Activated T-cell treated with anti-CD3 and anti-CD28 coated beads, Interleukin-2, amount 50 U/mL, for 24 hours (primary cell): ENCODE data around the gene RIN1.

Source experiments
- DNase-seq: peaks from one replicate; pipeline ENCODE4 v3.0.0-alpha.2; 2020
- H3K27ac Mint-ChIP-seq: 2 replicates; pipeline ENCODE4 v1.8.0; 2020; ENCODE audit warnings: mild to moderate bottlenecking, mixed read lengths
- H3K27me3 Mint-ChIP-seq: 2 replicates; pipeline ENCODE4 v1.8.0; 2020; ENCODE audit warnings: mixed read lengths
- H3K36me3 Mint-ChIP-seq: 2 replicates; pipeline ENCODE4 v1.8.0; 2020; ENCODE audit warnings: low read depth, mixed read lengths
- H3K4me1 Mint-ChIP-seq: 2 replicates; pipeline ENCODE4 v1.8.0; 2020; ENCODE audit warnings: low read depth, mixed read lengths
- H3K4me3 Mint-ChIP-seq: 2 replicates; pipeline ENCODE4 v1.8.0; 2020; ENCODE audit warnings: mild to moderate bottlenecking, moderate library complexity, mixed read lengths
- H3K9me3 Mint-ChIP-seq: 2 replicates; pipeline ENCODE4 v1.8.0; 2020; ENCODE audit warnings: mixed read lengths

Gene RIN1

DNA sequence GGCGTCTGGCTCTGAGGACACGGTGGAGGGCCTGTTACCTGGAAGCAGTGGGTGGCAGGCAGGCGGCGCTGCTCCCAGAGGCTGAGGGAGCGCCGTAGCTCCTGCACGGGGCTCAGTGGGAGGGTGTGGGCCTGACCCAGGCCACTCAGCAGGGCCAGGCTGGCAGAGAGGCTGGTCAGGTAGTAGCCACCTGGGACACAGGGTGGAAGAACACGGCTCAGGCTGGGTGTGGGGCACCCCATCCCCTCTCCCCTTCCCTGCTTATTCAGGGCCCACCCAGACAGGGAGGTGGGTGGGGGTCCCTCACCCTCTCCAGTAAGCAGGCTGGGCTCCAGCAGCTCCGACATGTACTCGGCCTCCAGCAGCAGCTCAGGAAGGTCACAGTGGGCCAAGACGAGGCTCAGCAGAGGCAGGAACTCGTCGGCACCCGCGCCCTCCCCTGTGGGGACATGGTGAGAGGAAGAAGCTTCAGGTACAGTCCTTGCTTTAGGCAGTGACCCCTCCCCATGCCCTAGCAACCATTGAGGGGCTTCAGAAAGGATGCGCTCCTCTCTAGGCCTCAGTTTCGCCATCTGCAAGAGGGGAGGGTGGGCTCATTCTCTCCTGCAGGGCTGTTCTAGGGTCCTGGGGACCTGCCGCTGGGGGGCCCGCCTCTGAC, 2.9 kb downstream of the RIN1 start:
- no peak overlapping the region for H3K27ac Mint-ChIP-seq
- no peak for DNase-seq
- H3K36me3 Mint-ChIP-seq = peaks cover 15% of the 10 kb centered on the region
- no peak overlapping the region for H3K4me3 Mint-ChIP-seq
- H3K27me3 Mint-ChIP-seq = no peaks in the 10 kb centered on the region
- peaks cover 31% of the 10 kb centered on the region for H3K4me1 Mint-ChIP-seq
- H3K9me3 Mint-ChIP-seq = no peaks in the 10 kb centered on the region

- H3K4me3 Mint-ChIP-seq = no peak overlapping the region
- no peaks in the 10 kb centered on the region for H3K27me3 Mint-ChIP-seq
- no peaks in the 10 kb centered on the region for H3K9me3 Mint-ChIP-seq
- no peak overlapping the region for H3K27ac Mint-ChIP-seq
- DNase-seq = no peak
- H3K4me1 Mint-ChIP-seq = peaks cover 34% of the 10 kb centered on the region
- H3K36me3 Mint-ChIP-seq = peaks cover 11% of the 10 kb centered on the region
These were observed 3.6 kb downstream of the RIN1 start for GRCh38 chr11:66332371-66333219.

DNA sequence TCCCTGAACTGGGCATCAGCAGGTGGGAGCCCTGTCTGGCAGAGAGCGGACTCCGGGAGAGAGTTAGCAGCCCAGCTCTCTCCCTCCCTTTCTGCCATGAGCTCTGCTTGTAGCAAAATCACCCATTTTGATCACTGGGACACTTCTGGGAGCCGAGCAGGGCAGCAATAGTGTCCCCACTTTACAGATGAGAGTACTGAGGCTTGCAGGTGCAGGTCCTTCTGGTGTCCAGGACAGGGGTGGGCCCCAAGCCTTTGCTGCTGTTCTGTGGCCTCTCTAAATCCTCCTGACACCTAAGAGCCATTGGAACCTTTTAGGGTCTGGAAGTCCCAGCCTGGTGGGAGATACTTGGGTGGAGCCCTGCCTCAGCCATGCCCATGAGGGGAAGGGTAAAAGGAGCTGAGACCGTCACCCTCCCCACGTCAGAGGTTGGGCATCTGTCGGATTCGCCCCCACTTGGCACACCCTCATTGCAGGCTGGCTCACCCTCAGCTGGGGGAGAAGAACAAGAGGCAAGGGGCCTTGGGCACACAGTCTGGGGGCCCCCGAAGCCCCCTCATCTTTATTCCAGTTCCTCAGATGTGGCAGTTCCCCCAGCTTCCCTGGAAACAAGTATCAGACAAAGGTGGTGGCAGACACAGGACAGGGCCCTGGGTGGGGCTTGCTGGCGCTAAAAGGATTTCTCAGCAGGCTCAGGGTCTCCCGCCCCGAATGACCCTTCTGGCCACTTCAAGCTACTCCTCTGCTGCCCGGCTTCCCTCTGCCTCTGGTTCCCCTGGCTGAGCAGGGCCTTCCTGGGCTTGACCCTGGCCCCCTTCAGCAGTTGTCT, 4.5 kb downstream of the RIN1 start:
- H3K27ac Mint-ChIP-seq = no peak overlapping the region
- no peak overlapping the region for H3K4me3 Mint-ChIP-seq
- DNase-seq = no peak
- peaks cover 2% of the 10 kb centered on the region for H3K36me3 Mint-ChIP-seq
- H3K4me1 Mint-ChIP-seq = peaks cover 33% of the 10 kb centered on the region
- H3K9me3 Mint-ChIP-seq = no peaks in the 10 kb centered on the region
- no peaks in the 10 kb centered on the region for H3K27me3 Mint-ChIP-seq

DNA sequence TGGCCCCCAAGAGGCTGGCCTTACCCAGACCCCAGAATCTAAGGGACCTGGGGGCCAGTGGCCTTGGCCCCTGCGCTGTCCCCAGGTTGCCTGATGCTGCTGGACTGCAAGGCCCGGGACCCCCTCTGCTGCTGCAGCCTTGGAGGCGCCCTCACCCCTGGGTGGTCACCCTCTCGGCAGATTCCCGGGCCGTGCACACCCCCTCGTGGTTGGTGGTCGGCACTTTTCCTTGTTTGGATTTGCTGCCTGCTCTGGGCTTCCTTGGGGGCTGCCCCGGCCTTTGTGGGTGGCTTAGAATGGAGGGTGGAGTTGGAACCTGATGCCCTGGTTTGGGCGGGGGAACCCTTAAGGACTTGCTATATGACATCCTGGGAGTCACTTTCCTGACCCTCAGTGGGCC, 5.3 kb downstream of the RIN1 start:
- Mint-ChIP-seq H3K9me3 (no peaks in the 10 kb centered on the region), H3K36me3 (no peaks in the 10 kb centered on the region), H3K4me3 (no peak overlapping the region), H3K4me1 (peaks cover 32% of the 10 kb centered on the region), H3K27me3 (no peaks in the 10 kb centered on the region), H3K27ac (no peak overlapping the region)
- no peak for DNase-seq

GRCh38 chr11:66329165-66329673, 7.0 kb downstream of the RIN1 start:
- Mint-ChIP-seq H3K4me1 (peaks cover 40% of the 10 kb centered on the region), H3K27ac (no peak overlapping the region), H3K36me3 (no peaks in the 10 kb centered on the region), H3K9me3 (no peaks in the 10 kb centered on the region), H3K27me3 (no peaks in the 10 kb centered on the region), H3K4me3 (no peak overlapping the region)
- DNase-seq = no peak

DNA sequence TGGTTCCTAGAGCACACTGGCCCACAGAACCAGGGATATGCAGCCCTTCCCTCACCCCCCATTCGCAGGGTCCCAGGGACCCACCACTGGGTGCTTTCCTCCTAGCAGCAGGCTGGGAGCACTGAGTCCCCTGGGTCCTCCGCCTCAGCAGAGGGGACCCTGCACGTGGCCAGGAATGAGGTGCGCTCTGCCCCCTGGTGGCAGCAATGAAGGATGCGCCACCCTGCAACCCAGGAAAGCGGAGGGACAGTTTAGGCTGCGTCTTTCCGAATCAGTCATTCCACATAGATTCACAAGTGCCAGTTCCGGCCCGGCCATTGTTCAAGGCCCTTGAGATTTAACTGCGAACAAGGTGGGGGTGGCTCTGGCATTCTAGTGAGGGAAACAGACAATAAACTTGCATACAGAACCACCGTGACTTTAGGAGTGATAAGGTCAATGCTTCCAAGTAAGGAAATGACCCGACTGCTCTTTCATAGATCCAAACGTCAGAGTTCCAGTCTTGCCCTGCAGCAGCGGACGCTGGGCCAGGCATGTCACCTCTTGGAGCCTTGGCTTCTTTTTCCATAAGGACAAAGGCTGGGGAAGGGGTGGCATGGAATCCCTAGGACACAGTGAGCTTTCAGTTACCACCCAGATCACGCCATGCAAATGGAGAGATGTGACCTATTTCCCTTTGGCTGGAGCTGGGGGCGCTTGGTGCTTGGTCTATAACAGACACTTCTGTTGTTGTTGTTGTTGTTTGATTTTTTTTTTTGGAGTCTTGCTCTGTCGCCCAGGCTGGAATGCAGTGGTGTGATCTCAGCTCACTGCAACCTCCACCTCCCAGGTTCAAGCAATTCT, 7.7 kb downstream of the RIN1 start:
- no peaks in the 10 kb centered on the region for H3K9me3 Mint-ChIP-seq

DNA sequence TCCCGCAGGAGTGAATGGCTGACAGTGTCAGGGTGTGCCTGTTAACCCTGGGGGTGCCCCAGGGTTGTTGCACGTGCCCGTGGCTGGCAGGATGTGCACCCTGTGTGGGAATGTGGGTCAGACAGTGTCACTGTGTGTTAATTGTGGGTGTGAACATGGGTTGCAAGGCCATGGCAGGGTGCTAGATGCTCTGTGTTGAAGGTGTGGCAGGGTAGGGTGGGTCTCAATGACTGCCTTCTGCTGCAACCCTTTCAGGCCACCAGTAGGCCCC, 8.3 kb downstream of the RIN1 start:
- Mint-ChIP-seq H3K27me3 (no peaks in the 10 kb centered on the region), H3K9me3 (no peaks in the 10 kb centered on the region), H3K4me3 (no peak overlapping the region), H3K36me3 (no peaks in the 10 kb centered on the region), H3K4me1 (peaks cover 43% of the 10 kb centered on the region), H3K27ac (peak overlapping the region; percentile 50)
- no peak for DNase-seq

More for the DNA sequence above, 7.7 kb downstream of the RIN1 start:
- peaks cover 43% of the 10 kb centered on the region for H3K4me1 Mint-ChIP-seq
- DNase-seq = peak; percentile 91
- no peaks in the 10 kb centered on the region for H3K27me3 Mint-ChIP-seq
- no peaks in the 10 kb centered on the region for H3K36me3 Mint-ChIP-seq
- peak overlapping the region; percentile 41 for H3K4me3 Mint-ChIP-seq
- H3K27ac Mint-ChIP-seq = peak overlapping the region; percentile 50

- Mint-ChIP-seq H3K27ac (peak overlapping the region; percentile 50), H3K36me3 (no peaks in the 10 kb centered on the region), H3K4me3 (no peak overlapping the region), H3K9me3 (no peaks in the 10 kb centered on the region), H3K4me1 (peaks cover 46% of the 10 kb centered on the region), H3K27me3 (no peaks in the 10 kb centered on the region)
- no peak for DNase-seq
These were observed 8.8 kb downstream of the RIN1 start for GRCh38 chr11:66327171-66328030.

DNA sequence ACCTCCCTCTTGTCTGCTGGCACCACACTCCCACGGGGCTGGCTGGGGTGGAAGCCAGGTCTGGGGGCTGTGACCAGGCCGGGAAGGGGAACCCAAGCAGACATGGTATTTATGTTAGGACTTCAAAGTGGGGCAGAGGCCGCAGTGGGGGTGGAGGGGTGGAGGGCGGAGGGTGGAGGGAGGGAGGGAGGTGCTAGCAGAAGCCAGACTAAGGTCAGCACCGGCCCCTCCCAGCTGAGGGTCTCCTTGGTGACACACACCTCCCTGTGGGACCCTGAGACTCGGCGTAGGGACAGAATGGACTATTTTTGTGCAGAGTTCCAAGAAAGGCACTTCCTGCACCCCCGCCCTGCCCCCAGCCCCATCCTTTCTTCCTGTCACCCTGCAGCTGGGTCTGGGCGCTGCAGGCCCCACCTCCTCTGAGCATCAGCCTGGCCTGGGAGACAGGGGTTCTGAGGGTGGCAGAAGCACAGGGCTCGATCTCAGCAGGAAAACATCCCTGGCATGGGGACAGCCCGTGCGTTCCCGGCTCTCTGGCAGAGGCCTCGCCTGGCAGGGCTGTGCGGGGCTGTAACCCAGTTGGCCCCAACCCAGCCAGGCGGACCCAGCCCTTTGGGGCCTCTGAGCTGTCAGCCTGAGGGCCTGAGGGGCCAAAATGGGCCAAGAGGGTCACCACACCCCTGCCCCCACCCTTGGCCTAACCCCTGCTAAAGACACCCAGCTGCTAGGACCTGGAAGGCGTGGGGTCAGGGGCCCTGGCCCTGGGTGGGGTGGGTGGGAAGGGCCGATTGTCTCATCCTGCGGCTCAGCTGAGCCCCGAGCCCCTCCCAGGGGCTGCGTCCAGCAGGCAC, 9.7 kb downstream of the RIN1 start:
- peak; percentile 66 for DNase-seq
- Mint-ChIP-seq H3K4me1 (peaks cover 48% of the 10 kb centered on the region), H3K9me3 (no peaks in the 10 kb centered on the region), H3K4me3 (no peak overlapping the region), H3K27me3 (no peaks in the 10 kb centered on the region), H3K27ac (peak overlapping the region; percentile 64), H3K36me3 (no peaks in the 10 kb centered on the region)

- Mint-ChIP-seq H3K4me3 (no peak overlapping the region), H3K27ac (peak overlapping the region; percentile 64), H3K4me1 (peaks cover 48% of the 10 kb centered on the region)
These were observed 11.0 kb downstream of the RIN1 start for GRCh38 chr11:66325263-66325671.

GRCh38 chr11:66324664-66325063, 11.6 kb downstream of the RIN1 start:
- DNase-seq = no peak
- Mint-ChIP-seq H3K4me1 (peaks cover 51% of the 10 kb centered on the region), H3K9me3 (no peaks in the 10 kb centered on the region), H3K27me3 (no peaks in the 10 kb centered on the region), H3K4me3 (no peak overlapping the region), H3K27ac (peak overlapping the region; percentile 38), H3K36me3 (no peaks in the 10 kb centered on the region)

More at GRCh38 chr11:66325263-66325671, 11.0 kb downstream of the RIN1 start:
- DNase-seq = no peak
- Mint-ChIP-seq H3K27me3 (no peaks in the 10 kb centered on the region), H3K36me3 (no peaks in the 10 kb centered on the region), H3K9me3 (no peaks in the 10 kb centered on the region)

- H3K4me3 Mint-ChIP-seq = no peak overlapping the region
- no peak overlapping the region for H3K27ac Mint-ChIP-seq
- DNase-seq = no peak
- no peaks in the 10 kb centered on the region for H3K9me3 Mint-ChIP-seq
- H3K4me1 Mint-ChIP-seq = peaks cover 56% of the 10 kb centered on the region
- H3K27me3 Mint-ChIP-seq = no peaks in the 10 kb centered on the region
- no peaks in the 10 kb centered on the region for H3K36me3 Mint-ChIP-seq
These were observed 12.6 kb downstream of the RIN1 start for GRCh38 chr11:66323684-66324083.
